Globus pallidus (tissue), 1 donor: ENCODE measurements around the gene VASN.
"Not testable (repeated sequence)": the region's sequence is repeated elsewhere in the genome, so short reads cannot be mapped to it uniquely, and the experiment has no call there.

Source experiments
- DNase-seq: peaks from one replicate; pipeline ENCODE4 v3.0.0-alpha.2; 2015; ENCODE audit warnings: low spot score

The VASN gene

GRCh38 chr16:4337540-4338088 lies 34.0 kb upstream of the VASN start:
- DNase-seq, result no peak

- no peak for DNase-seq
These were observed 33.5 kb upstream of the VASN start for GRCh38 chr16:4338125-4338582.

- DNase-seq, result no peak
These were observed 32.8 kb upstream of the VASN start for GRCh38 chr16:4338712-4339299.

GRCh38 chr16:4339455-4339854 lies 32.2 kb upstream of the VASN start:
- no peak for DNase-seq

- DNase-seq, result no peak
These were observed 31.7 kb upstream of the VASN start for GRCh38 chr16:4339909-4340308.

- DNase-seq, result no peak
These were observed 31.2 kb upstream of the VASN start for GRCh38 chr16:4340443-4340842.

GRCh38 chr16:4341250-4341649 lies 30.4 kb upstream of the VASN start:
- no peak for DNase-seq

- DNase-seq, result no peak
These were observed 28.5 kb upstream of the VASN start for GRCh38 chr16:4342866-4343744.

GRCh38 chr16:4344300-4344982 lies 27.2 kb upstream of the VASN start:
- not testable (repeated sequence) for DNase-seq

GRCh38 chr16:4344983-4345835 lies 26.4 kb upstream of the VASN start:
- DNase-seq, result peak; percentile 63

- no peak for DNase-seq
These were observed 25.5 kb upstream of the VASN start for GRCh38 chr16:4345836-4346781.

GRCh38 chr16:4347010-4347409 lies 24.6 kb upstream of the VASN start:
- DNase-seq, result no peak

GRCh38 chr16:4347765-4348509 lies 23.7 kb upstream of the VASN start:
- DNase-seq, result no peak

GRCh38 chr16:4349332-4349731 lies 22.3 kb upstream of the VASN start:
- DNase-seq, result no peak

- DNase-seq, result no peak
These were observed 21.3 kb upstream of the VASN start for GRCh38 chr16:4350365-4350786.

GRCh38 chr16:4350787-4351659 lies 20.6 kb upstream of the VASN start, which contains the start of gene PAM16:
Gene PAM16, minus strand, starts transcription at chr16:4351321. Its CDS starts 87 bp downstream, at chr16:4351234.
- DNase-seq, result peak; percentile 88

GRCh38 chr16:4351880-4352279 lies 19.8 kb upstream of the VASN start:
- DNase-seq, result no peak

- no peak for DNase-seq
These were observed 18.8 kb upstream of the VASN start for GRCh38 chr16:4352843-4353242.

GRCh38 chr16:4353675-4354074 lies 18.0 kb upstream of the VASN start:
- no peak for DNase-seq
